Lower leg skin (tissue), 3 donors: Measurements from ENCODE around the gene NDUFAF8.
A peak's percentile ranks its signal among the peaks of the same experiment; 100 is the strongest.

ENCODE experiments used
- CTCF ChIP-seq, 3 donors: fragments of 450-650 bp; IDR thresholded peaks; one replicate each; pipeline ENCODE4 v1.5.1; 2016; ENCODE audit warnings: antibody characterized with exemption in 3 of 3, mild to moderate bottlenecking in 3 of 3, moderate library complexity in 2 of 3
- POLR2A ChIP-seq, 2 donors: fragments of 450-650 bp; IDR thresholded peaks; one replicate each; pipeline ENCODE4 v1.6.1; 2016 to 2017; ENCODE audit warnings: antibody characterized with exemption in 2 of 2, mild to moderate bottlenecking in 1 of 2, moderate library complexity in 1 of 2

- TF ChIP-seq CTCF (IDR thresholded peaks at IDR 0.05) (peak in 1 of 3 donors; percentile 95), POLR2A (IDR thresholded peaks at IDR 0.05) (no peak)
Observed at GRCh38 chr17:81253358-81254131, 14.4 kb downstream of the NDUFAF8 start.
